Right atrium auricular region (tissue), 2 donors: ENCODE results near the gene CAB39. TPM values are rescaled to one million over a fixed set of nuclear protein-coding genes. Genes with fewer than 3 reads are reported as not detected.

ENCODE experiments used
- DNase-seq: peaks from one replicate; pipeline ENCODE4 v3.0.0-alpha.2; 2019; ENCODE audit warnings: low spot score
- H3K27ac ChIP-seq, 2 donors: fragments of 200-600 bp; sonication (generic); 1 replicate in 1 of 2; 2 replicates in 1 of 2; pipeline ENCODE4 v1.5.1; 2016 to 2019
- H3K27me3 ChIP-seq, 2 donors: fragments of 200-600 bp; sonication (generic); one replicate each; pipeline versions ENCODE4 v1.5.1 to v1.6.0; 2017 to 2019
- H3K36me3 ChIP-seq: fragments of 200-600 bp; sonication (generic); one replicate; pipeline ENCODE4 v1.5.1; 2016
- H3K4me1 ChIP-seq, 2 donors: fragments of 200-600 bp; sonication (generic); one replicate each; pipeline versions ENCODE4 v1.5.1 to v1.6.0; 2017 to 2019
- H3K4me3 ChIP-seq, 2 donors: fragments of 200-600 bp; sonication (generic); 1 replicate in 1 of 2; 2 replicates in 1 of 2; pipeline ENCODE4 v1.5.1; 2017 to 2019; ENCODE audit warnings: mild to moderate bottlenecking in 1 of 2, moderate library complexity in 1 of 2
- H3K9me3 ChIP-seq, 2 donors: fragments of 200-600 bp; sonication (generic); one replicate each; pipeline ENCODE4 v1.5.1; 2019
- total RNA-seq, 2 donors: library from RNA; depleted of rRNA; stranded (reverse); fragments of >200 nt; gene quantifications; one replicate each; pipeline ENCODE4 v1.1.0, GENCODE V29; 2016
- TF ChIP-seq, protein P1 (sequence below), 2 donors: fragments of 200-600 bp; sonication (generic); IDR thresholded peaks; one replicate each; pipeline ENCODE4 v1.5.1; 2019; ENCODE audit warnings: antibody characterized with exemption in 2 of 2

CAB39 gene
- 10 to 100 TPM; 66.1 to 81.5 TPM for total RNA-seq

DNA sequence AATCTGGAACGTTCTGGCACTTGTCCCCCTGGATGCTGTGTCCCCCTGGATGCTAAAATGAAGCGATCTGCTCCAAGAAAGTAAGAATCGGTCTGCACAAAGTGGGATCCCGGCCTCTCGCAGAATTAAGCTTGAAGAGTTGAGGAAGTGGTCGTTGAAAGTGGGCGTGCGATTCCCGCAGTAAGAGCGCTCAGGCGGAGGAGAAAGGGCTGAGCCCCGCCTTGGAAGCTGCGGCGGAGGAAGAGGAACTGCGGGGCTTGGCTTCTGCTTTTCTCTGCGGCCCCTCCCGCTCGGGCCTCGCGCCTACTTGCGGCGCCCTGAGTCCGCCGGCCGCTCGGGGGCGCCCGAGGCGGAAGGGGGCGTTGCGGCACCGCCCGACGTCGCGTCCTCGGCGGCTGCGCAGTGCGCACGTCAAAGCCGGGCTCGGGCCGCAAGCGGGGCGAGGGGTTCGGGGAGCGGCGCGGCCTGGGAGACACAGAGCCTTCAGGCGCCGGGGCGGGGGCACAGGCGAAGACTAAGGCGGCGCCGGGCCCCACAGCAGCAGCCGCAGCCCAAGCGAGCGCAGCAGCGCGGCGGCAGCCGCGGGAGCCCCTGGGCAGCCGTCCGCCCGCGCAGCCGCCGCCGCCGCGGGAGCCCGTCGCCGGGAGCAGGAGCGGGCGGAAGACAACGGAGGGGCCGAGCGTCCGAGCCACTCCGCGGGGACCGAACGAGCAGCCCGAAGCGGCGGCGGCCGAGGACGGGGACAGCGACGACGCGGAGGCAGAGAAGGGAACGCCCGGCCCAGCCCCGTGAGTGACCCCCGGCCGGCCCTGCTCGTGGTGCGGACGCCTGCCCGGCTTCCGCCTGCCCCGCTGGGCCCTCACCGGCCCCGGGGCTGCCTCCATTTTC lies at the start of gene CAB39:
Gene CAB39, plus strand, starts transcription at position 400 of the 888 bp plus-strand sequence. CDS start 47,160 bp downstream, outside the sequence.
- peak within 1 kb of the TSS; percentile 95 for H3K27ac ChIP-seq
- no peaks in the 10 kb centered on the region for H3K27me3 ChIP-seq
- no peaks in the 10 kb centered on the region for H3K9me3 ChIP-seq
- TF ChIP-seq, protein P1, sequence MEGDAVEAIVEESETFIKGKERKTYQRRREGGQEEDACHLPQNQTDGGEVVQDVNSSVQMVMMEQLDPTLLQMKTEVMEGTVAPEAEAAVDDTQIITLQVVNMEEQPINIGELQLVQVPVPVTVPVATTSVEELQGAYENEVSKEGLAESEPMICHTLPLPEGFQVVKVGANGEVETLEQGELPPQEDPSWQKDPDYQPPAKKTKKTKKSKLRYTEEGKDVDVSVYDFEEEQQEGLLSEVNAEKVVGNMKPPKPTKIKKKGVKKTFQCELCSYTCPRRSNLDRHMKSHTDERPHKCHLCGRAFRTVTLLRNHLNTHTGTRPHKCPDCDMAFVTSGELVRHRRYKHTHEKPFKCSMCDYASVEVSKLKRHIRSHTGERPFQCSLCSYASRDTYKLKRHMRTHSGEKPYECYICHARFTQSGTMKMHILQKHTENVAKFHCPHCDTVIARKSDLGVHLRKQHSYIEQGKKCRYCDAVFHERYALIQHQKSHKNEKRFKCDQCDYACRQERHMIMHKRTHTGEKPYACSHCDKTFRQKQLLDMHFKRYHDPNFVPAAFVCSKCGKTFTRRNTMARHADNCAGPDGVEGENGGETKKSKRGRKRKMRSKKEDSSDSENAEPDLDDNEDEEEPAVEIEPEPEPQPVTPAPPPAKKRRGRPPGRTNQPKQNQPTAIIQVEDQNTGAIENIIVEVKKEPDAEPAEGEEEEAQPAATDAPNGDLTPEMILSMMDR (IDR thresholded peaks at IDR 0.05): peak; percentile 80 to 93
- peak; percentile 87 for DNase-seq
- H3K4me3 ChIP-seq: peak within 1 kb of the TSS; percentile 94 to 100
- H3K36me3 ChIP-seq: no peaks in the 10 kb centered on the region
- peaks cover 0 to 44% of the 10 kb centered on the region in 2 donors for H3K4me1 ChIP-seq

DNA sequence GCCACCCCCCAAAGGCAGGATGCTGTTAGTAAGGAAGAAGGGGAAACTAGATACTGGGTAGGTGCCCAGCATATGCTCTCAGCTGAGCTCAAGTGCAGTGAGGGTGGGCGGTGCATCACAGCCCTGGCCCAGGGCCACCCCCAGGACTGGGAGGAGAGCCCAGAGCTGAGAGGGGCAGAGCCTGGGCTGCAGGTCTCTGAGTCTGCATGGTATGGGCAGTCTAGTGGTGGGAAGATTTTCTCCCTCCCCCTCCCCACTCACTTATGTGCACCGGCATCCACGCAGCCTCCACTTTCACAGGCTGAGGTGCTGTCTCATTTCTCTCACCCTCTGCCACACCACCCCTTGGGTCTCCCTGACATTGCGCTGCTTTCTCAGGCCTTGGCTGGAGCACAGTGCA lies 48.5 kb upstream of the CAB39 start:
- H3K27me3 ChIP-seq: no peaks in the 10 kb centered on the region
- H3K4me3 ChIP-seq: no peak overlapping the region
- TF ChIP-seq, protein P1 (IDR thresholded peaks at IDR 0.05): no peak
- H3K9me3 ChIP-seq: no peaks in the 10 kb centered on the region
- no peak overlapping the region for H3K27ac ChIP-seq
- peaks cover 0 to 52% of the 10 kb centered on the region in 2 donors for H3K4me1 ChIP-seq
- H3K36me3 ChIP-seq: no peaks in the 10 kb centered on the region
- no peak for DNase-seq

DNA sequence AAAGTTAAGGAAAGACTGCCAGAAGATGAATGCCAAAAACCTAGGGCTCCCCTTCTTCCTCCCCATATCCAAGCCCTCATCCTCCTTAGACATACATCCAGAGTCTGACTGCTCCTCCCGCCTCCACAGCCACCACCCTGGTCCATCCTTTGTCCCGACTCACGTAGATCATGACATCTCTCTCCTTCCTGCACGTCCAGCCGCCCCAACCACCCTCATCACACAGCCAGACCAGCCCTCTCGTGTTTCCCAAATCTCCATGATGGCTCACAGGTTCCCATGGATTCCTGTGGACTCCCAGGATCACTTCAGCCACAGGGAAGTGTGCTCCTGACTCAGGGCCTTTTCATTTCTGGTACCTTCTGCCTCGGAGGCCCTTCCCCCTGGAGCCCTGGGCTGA lies 47.8 kb upstream of the CAB39 start:
- Histone ChIP-seq H3K27ac (no peak overlapping the region), H3K4me1 (peaks cover 0 to 48% of the 10 kb centered on the region in 2 donors), H3K36me3 (no peaks in the 10 kb centered on the region), H3K4me3 (no peak overlapping the region), H3K27me3 (no peaks in the 10 kb centered on the region), H3K9me3 (no peaks in the 10 kb centered on the region)
- no peak for DNase-seq
- TF ChIP-seq, protein P1 (IDR thresholded peaks at IDR 0.05): no peak

DNA sequence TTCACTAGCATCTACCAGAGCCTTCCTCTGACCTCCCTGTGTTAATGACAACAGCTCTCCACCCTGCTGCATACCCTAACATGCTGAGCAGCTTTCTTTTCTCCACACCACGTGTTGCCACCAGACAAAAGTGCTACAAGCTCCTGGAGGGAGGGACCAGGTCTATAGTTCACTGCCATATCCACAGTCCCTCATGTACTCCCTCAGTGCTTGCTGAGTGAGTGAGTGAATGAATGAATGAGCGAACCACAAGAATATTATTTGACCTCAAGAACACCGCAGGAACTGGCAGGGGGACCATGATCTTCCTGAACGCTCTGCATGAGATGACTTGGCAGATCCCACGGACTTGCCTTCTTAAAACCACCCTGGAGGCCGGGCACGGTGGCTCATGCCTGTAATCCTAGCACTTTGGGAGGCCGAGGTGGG lies 47.4 kb upstream of the CAB39 start:
- no peaks in the 10 kb centered on the region for H3K27me3 ChIP-seq
- no peak for DNase-seq
- H3K36me3 ChIP-seq: no peaks in the 10 kb centered on the region
- H3K4me1 ChIP-seq: peaks cover 0 to 44% of the 10 kb centered on the region in 2 donors
- H3K9me3 ChIP-seq: no peaks in the 10 kb centered on the region
- TF ChIP-seq, protein P1 (IDR thresholded peaks at IDR 0.05): no peak
- no peak overlapping the region for H3K4me3 ChIP-seq
- no peak overlapping the region for H3K27ac ChIP-seq

DNA sequence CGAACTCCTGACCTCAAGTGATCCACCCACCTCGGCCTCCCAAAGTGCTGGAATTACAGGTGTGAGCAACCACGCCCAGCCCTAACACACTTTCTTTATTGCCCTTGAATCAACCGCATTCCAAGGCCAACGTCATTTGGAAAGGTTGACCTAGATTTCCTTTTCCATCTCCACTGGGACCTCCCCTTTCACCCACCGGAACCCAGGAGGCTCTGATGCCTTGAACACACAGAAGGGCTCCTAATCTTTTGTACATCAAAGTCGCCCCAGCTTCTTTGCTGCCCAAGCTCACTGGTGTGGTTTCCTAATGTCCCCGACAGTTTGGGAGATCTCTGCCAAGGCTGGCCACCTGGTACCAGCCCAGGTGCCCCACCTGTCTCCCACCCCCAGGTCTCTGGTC lies 46.2 kb upstream of the CAB39 start:
- no peak for DNase-seq
- H3K27ac ChIP-seq: no peak overlapping the region
- no peaks in the 10 kb centered on the region for H3K36me3 ChIP-seq
- no peaks in the 10 kb centered on the region for H3K9me3 ChIP-seq
- peaks cover 0 to 40% of the 10 kb centered on the region in 2 donors for H3K4me1 ChIP-seq
- TF ChIP-seq, protein P1 (IDR thresholded peaks at IDR 0.05): no peak
- H3K27me3 ChIP-seq: no peaks in the 10 kb centered on the region
- no peak overlapping the region for H3K4me3 ChIP-seq
